ENCODE results near the gene ANTXRL.
"Not testable (repeated sequence)": the region's sequence is repeated elsewhere in the genome, so short reads cannot be mapped to it uniquely, and the experiment has no call there.

The ANTXRL gene

GRCh38 chr10:46253076-46254006 lies 33.5 kb upstream of the ANTXRL start:
- no peak overlapping the region for H3K4me3 ChIP-seq
- H3K27ac ChIP-seq = peak overlapping the region in 1 of 21 experiments; percentile 44

GRCh38 chr10:46254007-46254383 lies 32.8 kb upstream of the ANTXRL start:
- Histone ChIP-seq H3K27ac (no peak overlapping the region), H3K4me3 (no peak overlapping the region)

GRCh38 chr10:46254467-46254866 lies 32.3 kb upstream of the ANTXRL start:
- Histone ChIP-seq H3K27ac (no peak overlapping the region), H3K4me3 (no peak overlapping the region)

- H3K27ac ChIP-seq = peak overlapping the region in 1 of 21 experiments; percentile 39
- H3K4me3 ChIP-seq = not testable (repeated sequence)
Observed at GRCh38 chr10:46255210-46255609, 31.6 kb upstream of the ANTXRL start.

GRCh38 chr10:46255801-46256747 lies 30.7 kb upstream of the ANTXRL start:
- Histone ChIP-seq H3K27ac (peak overlapping the region in 5 of 21 experiments; percentile 27 to 49 (median 39)), H3K4me3 (no peak overlapping the region)

- no peak overlapping the region for H3K27ac ChIP-seq
- H3K4me3 ChIP-seq = no peak overlapping the region
Observed at GRCh38 chr10:46257099-46257498, 29.7 kb upstream of the ANTXRL start.

- H3K4me3 ChIP-seq, H3K27ac ChIP-seq: not testable (repeated sequence)
Observed at GRCh38 chr10:46262906-46263560, 23.8 kb upstream of the ANTXRL start.

- no peak overlapping the region for H3K4me3 ChIP-seq
- no peak overlapping the region for H3K27ac ChIP-seq
Observed at GRCh38 chr10:46263831-46264268, 22.9 kb upstream of the ANTXRL start.

GRCh38 chr10:46264336-46264735 lies 22.5 kb upstream of the ANTXRL start:
- no peak overlapping the region for H3K4me3 ChIP-seq
- H3K27ac ChIP-seq = no peak overlapping the region

- H3K4me3 ChIP-seq = no peak overlapping the region
- H3K27ac ChIP-seq = no peak overlapping the region
Observed at GRCh38 chr10:46264737-46265368, 21.9 kb upstream of the ANTXRL start.

GRCh38 chr10:46265566-46266305 lies 21.1 kb upstream of the ANTXRL start:
- H3K27ac ChIP-seq = not testable (repeated sequence)

GRCh38 chr10:46266306-46266985 lies 20.4 kb upstream of the ANTXRL start:
- no peak overlapping the region for H3K4me3 ChIP-seq
- no peak overlapping the region for H3K27ac ChIP-seq

More at GRCh38 chr10:46265566-46266305, 21.1 kb upstream of the ANTXRL start:
- H3K4me3 ChIP-seq = not testable (repeated sequence)

GRCh38 chr10:46267132-46267985 lies 19.4 kb upstream of the ANTXRL start:
- peak overlapping the region in 1 of 7 experiments; percentile 29 for H3K4me3 ChIP-seq
- H3K27ac ChIP-seq = no peak overlapping the region

- Histone ChIP-seq H3K4me3 (peak overlapping the region in 3 of 7 experiments; percentile 12 to 29 (median 20)), H3K27ac (peak overlapping the region in 8 of 21 experiments; percentile 47 to 89 (median 78))
Observed at GRCh38 chr10:46268076-46268881, 18.5 kb upstream of the ANTXRL start.

- peak overlapping the region in 8 of 21 experiments; percentile 42 to 89 (median 78) for H3K27ac ChIP-seq
Observed at GRCh38 chr10:46269554-46270053, 17.2 kb upstream of the ANTXRL start.

More at GRCh38 chr10:46269554-46270053, 17.2 kb upstream of the ANTXRL start:
- peak overlapping the region in 2 of 7 experiments; percentile 20 to 29 for H3K4me3 ChIP-seq

Measured in skin epidermis (tissue), 12 donors.